RWPE1 (cell line): ENCODE data around the gene BPIFA3.
"Not testable (repeated sequence)": the region's sequence is repeated elsewhere in the genome, so short reads cannot be mapped to it uniquely, and the experiment has no call there.

ENCODE experiments used
- CTCF ChIA-PET: fragments of 350-600 bp; sonication (Branson Sonifier 250); formaldehyde crosslinking; extraction: SDS; loops from one replicate; lab custom pipeline; 2021; lab: Yijun Ruan, JAX
- POLR2A ChIA-PET: fragments of 400-600 bp; formaldehyde crosslinking; extraction: SDS; loops from one replicate; lab custom pipeline; 2020; ENCODE audit warnings: antibody characterized with exemption; ENCODE audit not compliant: low non-redundant PET; lab: Yijun Ruan, JAX
- DNase-seq: peaks from one replicate; pipeline ENCODE4 v3.0.0; 2012; ENCODE audit warnings: low spot score
- H3K27ac ChIP-seq: fragments of 450-650 bp; 2 replicates; pipeline ENCODE4 v1.5.1; 2017
- TF ChIP-seq, protein P1 (sequence below): fragments of 450-650 bp; conservative IDR thresholded peaks from 2 replicates; pipeline ENCODE4 v1.5.1; 2017; ENCODE audit warnings: low read depth, mild to moderate bottlenecking

Gene BPIFA3

DNA sequence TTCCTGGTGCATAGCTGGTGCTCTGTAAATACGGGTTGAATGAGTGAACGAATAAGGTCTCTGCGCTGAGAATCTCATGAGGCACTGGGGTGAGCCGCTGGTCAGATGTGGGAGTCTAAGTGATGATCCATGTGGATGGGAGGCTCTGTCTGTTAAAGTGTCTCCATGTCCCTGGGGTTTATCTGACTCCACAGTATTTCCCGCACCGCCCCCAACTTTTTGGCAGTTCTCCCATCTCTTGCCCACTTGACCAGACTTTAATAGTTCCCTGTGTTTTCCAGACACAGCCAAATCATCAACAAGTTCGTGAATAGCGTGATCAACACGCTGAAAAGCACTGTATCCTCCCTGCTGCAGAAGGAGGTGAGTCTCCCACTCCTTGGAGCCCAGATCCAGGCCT is 39.3 kb upstream of the BPIFA3 start:
- POLR2A ChIA-PET, result no interaction called here
- TF ChIP-seq, protein P1, sequence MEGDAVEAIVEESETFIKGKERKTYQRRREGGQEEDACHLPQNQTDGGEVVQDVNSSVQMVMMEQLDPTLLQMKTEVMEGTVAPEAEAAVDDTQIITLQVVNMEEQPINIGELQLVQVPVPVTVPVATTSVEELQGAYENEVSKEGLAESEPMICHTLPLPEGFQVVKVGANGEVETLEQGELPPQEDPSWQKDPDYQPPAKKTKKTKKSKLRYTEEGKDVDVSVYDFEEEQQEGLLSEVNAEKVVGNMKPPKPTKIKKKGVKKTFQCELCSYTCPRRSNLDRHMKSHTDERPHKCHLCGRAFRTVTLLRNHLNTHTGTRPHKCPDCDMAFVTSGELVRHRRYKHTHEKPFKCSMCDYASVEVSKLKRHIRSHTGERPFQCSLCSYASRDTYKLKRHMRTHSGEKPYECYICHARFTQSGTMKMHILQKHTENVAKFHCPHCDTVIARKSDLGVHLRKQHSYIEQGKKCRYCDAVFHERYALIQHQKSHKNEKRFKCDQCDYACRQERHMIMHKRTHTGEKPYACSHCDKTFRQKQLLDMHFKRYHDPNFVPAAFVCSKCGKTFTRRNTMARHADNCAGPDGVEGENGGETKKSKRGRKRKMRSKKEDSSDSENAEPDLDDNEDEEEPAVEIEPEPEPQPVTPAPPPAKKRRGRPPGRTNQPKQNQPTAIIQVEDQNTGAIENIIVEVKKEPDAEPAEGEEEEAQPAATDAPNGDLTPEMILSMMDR, result no peak
- CTCF ChIA-PET, result no interaction called here
- H3K27ac ChIP-seq, result no peak overlapping the region
- DNase-seq, result no peak

GRCh38 chr20:33178726-33179125 is 38.4 kb upstream of the BPIFA3 start:
- ChIA-PET POLR2A (no interaction called here), CTCF (interaction anchor here (0.7 kb wide), 1 partner anchor 346 kb away, joined by 3 read pairs; no protein-coding TSS in a partner anchor)
- no peak overlapping the region for H3K27ac ChIP-seq
- TF ChIP-seq, protein P1, result no peak
- DNase-seq, result no peak

DNA sequence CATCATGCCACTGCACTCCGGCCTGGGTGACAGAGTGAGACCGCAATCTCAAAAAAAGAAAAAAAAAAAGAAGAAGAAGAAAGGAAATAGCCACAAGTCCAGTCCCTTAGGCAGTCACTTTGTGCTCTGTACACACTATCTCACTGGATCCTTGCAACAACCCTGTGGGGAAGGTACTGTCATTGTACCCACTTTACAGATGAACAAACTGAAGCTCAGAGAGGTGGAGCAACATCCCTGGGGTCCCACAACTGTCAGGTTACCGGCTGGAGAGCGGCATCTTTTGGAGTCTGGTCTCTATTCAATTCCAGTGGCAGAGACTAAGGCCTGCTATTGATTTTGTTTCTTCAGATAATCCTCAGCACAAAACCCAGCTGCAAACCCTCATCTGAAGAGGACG is 37.0 kb upstream of the BPIFA3 start:
- TF ChIP-seq, protein P1, result no peak
- H3K27ac ChIP-seq, result no peak overlapping the region
- ChIA-PET POLR2A (interaction anchor here (0.6 kb wide), 1 partner anchor 169 kb away, joined by 3 read pairs; no protein-coding TSS in a partner anchor), CTCF (interaction anchor here (0.5 kb wide), 1 partner anchor 60 kb away, joined by 6 read pairs; no protein-coding TSS in a partner anchor)
- DNase-seq, result no peak

DNA sequence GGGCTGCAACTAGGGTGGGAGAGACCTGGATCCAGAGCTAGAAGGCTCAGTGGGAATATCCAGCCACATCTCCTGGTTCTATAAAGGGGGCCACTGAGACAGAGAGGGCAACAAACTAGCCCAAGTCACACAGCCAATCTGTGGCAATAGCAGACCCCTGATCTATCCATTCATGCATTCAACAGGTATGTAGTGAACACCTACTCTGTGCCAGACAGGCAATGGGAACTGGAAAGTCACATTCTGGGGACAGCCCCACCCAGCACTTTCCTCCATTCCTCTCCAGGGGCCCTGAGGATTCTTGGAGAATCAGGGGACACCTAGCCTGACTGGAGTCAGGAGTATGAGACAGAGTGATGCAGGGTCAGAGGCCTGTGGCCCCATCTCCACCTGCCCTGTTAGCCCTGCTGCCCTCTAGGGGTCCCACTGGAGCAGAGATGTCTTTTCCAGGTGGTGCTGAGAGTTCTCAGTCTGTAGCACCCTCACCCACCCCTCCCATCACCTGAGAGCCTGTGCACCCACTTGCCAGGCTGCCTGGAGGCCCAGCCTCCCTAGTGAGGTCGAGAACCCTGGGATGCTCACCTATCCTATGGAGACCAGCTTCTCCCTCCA is 35.6 kb upstream of the BPIFA3 start:
- H3K27ac ChIP-seq, result no peak overlapping the region
- POLR2A ChIA-PET, result no interaction called here
- no peak for DNase-seq
- CTCF ChIA-PET, result interaction anchor here (0.6 kb wide), 1 partner anchor 173 kb away, joined by 3 read pairs; no protein-coding TSS in a partner anchor
- TF ChIP-seq, protein P1, result no peak

- H3K27ac ChIP-seq, result no peak overlapping the region
- ChIA-PET POLR2A (no interaction called here), CTCF (no interaction called here)
- TF ChIP-seq, protein P1, result no peak
- no peak for DNase-seq
These were observed 33.8 kb upstream of the BPIFA3 start for GRCh38 chr20:33183312-33183711.

GRCh38 chr20:33185031-33185590 is 32.0 kb upstream of the BPIFA3 start:
- H3K27ac ChIP-seq, DNase-seq, CTCF ChIA-PET, POLR2A ChIA-PET: not testable (repeated sequence)

DNA sequence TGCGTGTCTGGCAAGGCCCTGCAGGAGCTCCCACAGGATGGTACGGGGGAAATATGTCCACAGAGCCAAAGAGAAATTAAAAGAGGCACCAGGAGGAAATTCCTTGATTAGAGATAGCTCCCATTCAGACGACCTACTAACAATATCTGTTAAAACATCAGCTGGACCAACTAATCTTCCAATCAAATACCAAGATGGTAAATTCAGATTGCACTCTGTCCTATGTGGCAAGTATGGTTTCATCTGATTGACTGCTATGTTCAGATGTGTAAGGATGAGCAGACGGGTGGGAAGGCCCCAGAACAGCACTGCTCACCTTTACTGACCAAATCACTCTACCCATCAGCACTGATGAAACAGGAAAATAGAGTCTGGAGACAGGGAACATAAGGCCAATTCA is 29.7 kb upstream of the BPIFA3 start:
- CTCF ChIA-PET, result no interaction called here
- POLR2A ChIA-PET, result no interaction called here
- TF ChIP-seq, protein P1, result no peak
- no peak overlapping the region for H3K27ac ChIP-seq
- no peak for DNase-seq
